DOHH2 (cell line): ENCODE results near the gene PPIA.

Experiments used
- H3F3A ChIP-seq: fragments of 200-600 bp; sonication (generic), shearing (Covaris generic); 2 replicates; pipeline ENCODE4 v1.6.0; 2016; ENCODE audit warnings: antibody characterized with exemption, mild to moderate bottlenecking; ENCODE audit not compliant: control insufficient read depth, insufficient read depth
- H3K27ac ChIP-seq: fragments of 200-600 bp; sonication (generic); 2 replicates; pipeline ENCODE4 v1.5.1; 2014; ENCODE audit warnings: low read depth, mild to moderate bottlenecking, low read length, moderate library complexity
- H3K27me3 ChIP-seq: fragments of 200-600 bp; sonication (generic); 2 replicates; pipeline ENCODE4 v1.6.1; 2014; ENCODE audit warnings: mild to moderate bottlenecking, low read length, mixed read lengths; ENCODE audit not compliant: control insufficient read depth
- H3K36me3 ChIP-seq: fragments of 200-600 bp; sonication (generic); 2 replicates; pipeline ENCODE4 v1.6.1; 2014; ENCODE audit warnings: mild to moderate bottlenecking, low read length, moderate library complexity, mixed read lengths; ENCODE audit not compliant: control insufficient read depth
- H3K4me1 ChIP-seq: fragments of 200-600 bp; sonication (generic); 2 replicates; pipeline ENCODE4 v1.6.1; 2014; ENCODE audit warnings: mild to moderate bottlenecking, low read length, mixed read lengths; ENCODE audit not compliant: control insufficient read depth
- H3K4me2 ChIP-seq: fragments of 200-600 bp; sonication (generic); 2 replicates; pipeline ENCODE4 v1.6.0; 2014; ENCODE audit warnings: mild to moderate bottlenecking, low read length, moderate library complexity
- H3K4me3 ChIP-seq: fragments of 200-600 bp; sonication (generic); 2 replicates; pipeline ENCODE4 v1.5.1; 2014; ENCODE audit warnings: mild to moderate bottlenecking, low read length, mixed read lengths
- H3K79me2 ChIP-seq: fragments of 200-600 bp; sonication (generic); 2 replicates; pipeline ENCODE4 v1.6.1; 2014; ENCODE audit warnings: mild to moderate bottlenecking, low read length, mixed read lengths; ENCODE audit not compliant: control insufficient read depth
- H3K9me2 ChIP-seq: fragments of 200-600 bp; sonication (generic); replicated peaks from 2 replicates; pipeline ENCODE4 v1.6.1; 2014; ENCODE audit warnings: mild to moderate bottlenecking, low read length, mixed read lengths; ENCODE audit not compliant: control insufficient read depth
- H3K9me3 ChIP-seq: fragments of 200-600 bp; sonication (generic); 2 replicates; pipeline ENCODE4 v1.6.1; 2014; ENCODE audit warnings: antibody characterized with exemption, low read length, mixed read lengths; ENCODE audit not compliant: control insufficient read depth, insufficient read depth
- H4K20me1 ChIP-seq: fragments of 200-600 bp; sonication (generic); 2 replicates; pipeline ENCODE4 v1.6.0; 2014; ENCODE audit warnings: low read depth, mild to moderate bottlenecking, antibody characterized with exemption, low read length, moderate library complexity; ENCODE audit not compliant: control insufficient read depth, insufficient read depth
- CTCF ChIP-seq: fragments of 200-600 bp; sonication (generic); IDR thresholded peaks from one replicate; pipeline ENCODE4 v1.5.1; 2014; ENCODE audit warnings: antibody characterized with exemption, mild to moderate bottlenecking, low read depth, low read length; ENCODE audit not compliant: poor library complexity, severe bottlenecking
- EZH2phosphoT487 ChIP-seq: fragments of 200-600 bp; sonication (generic); IDR thresholded peaks from 2 replicates; pipeline ENCODE4 v1.6.1; 2017; ENCODE audit warnings: borderline replicate concordance, mild to moderate bottlenecking, antibody characterized with exemption, low read length, moderate library complexity, mixed read lengths

The PPIA gene

GRCh38 chr7:44762300-44762699, 34.2 kb upstream of the PPIA start:
- no peak overlapping the region for H3K4me2 ChIP-seq
- H3K4me1 ChIP-seq, result no peaks in the 10 kb centered on the region
- H3K4me3 ChIP-seq, result no peak overlapping the region
- H3K36me3 ChIP-seq, result peaks cover 84% of the 10 kb centered on the region
- H3K9me2 ChIP-seq, result no peaks in the 10 kb centered on the region
- no peak overlapping the region for H3K27ac ChIP-seq
- no peaks in the 10 kb centered on the region for H3F3A ChIP-seq
- no peak for TF ChIP-seq EZH2phosphoT487
- TF ChIP-seq CTCF, result no peak
- no peaks in the 10 kb centered on the region for H3K9me3 ChIP-seq
- no peaks in the 10 kb centered on the region for H4K20me1 ChIP-seq
- no peaks in the 10 kb centered on the region for H3K79me2 ChIP-seq
- no peaks in the 10 kb centered on the region for H3K27me3 ChIP-seq

GRCh38 chr7:44762726-44763522, 33.6 kb upstream of the PPIA start:
- Histone ChIP-seq H3K79me2 (no peaks in the 10 kb centered on the region), H3K27ac (no peak overlapping the region), H3K4me2 (no peak overlapping the region), H3F3A (no peaks in the 10 kb centered on the region), H3K9me2 (no peaks in the 10 kb centered on the region), H3K4me1 (peaks cover 3% of the 10 kb centered on the region), H3K36me3 (peaks cover 89% of the 10 kb centered on the region), H3K27me3 (no peaks in the 10 kb centered on the region), H3K4me3 (no peak overlapping the region), H3K9me3 (no peaks in the 10 kb centered on the region), H4K20me1 (no peaks in the 10 kb centered on the region)
- no peak for TF ChIP-seq EZH2phosphoT487
- no peak for TF ChIP-seq CTCF

GRCh38 chr7:44764081-44764480, 32.4 kb upstream of the PPIA start:
- peaks cover 6% of the 10 kb centered on the region for H3K4me1 ChIP-seq
- H3K9me2 ChIP-seq, result no peaks in the 10 kb centered on the region
- H3K4me2 ChIP-seq, result no peak overlapping the region
- H3K27ac ChIP-seq, result no peak overlapping the region
- H3F3A ChIP-seq, result no peaks in the 10 kb centered on the region
- H3K36me3 ChIP-seq, result peaks cover 85% of the 10 kb centered on the region
- no peaks in the 10 kb centered on the region for H4K20me1 ChIP-seq
- no peaks in the 10 kb centered on the region for H3K9me3 ChIP-seq
- H3K79me2 ChIP-seq, result no peaks in the 10 kb centered on the region
- H3K27me3 ChIP-seq, result no peaks in the 10 kb centered on the region
- H3K4me3 ChIP-seq, result no peak overlapping the region
- no peak for TF ChIP-seq CTCF
- no peak for TF ChIP-seq EZH2phosphoT487
